Endodermal cell (in vitro differentiated cells): Measurements from ENCODE around the gene IARS1. TPM values are rescaled to one million over a fixed set of nuclear protein-coding genes. Genes with fewer than 3 reads are reported as not detected.

Source experiments
- DNase-seq: peaks from one replicate; pipeline ENCODE4 v3.0.0-alpha.2; 2017
- H3K27ac ChIP-seq: 2 replicates; pipeline ENCODE4 v1.5.1; 2013; ENCODE audit warnings: mild to moderate bottlenecking, low read depth, low read length, moderate library complexity
- H3K27me3 ChIP-seq: 2 replicates; pipeline ENCODE4 v1.6.1; 2013; ENCODE audit warnings: mild to moderate bottlenecking, low read length, moderate library complexity; ENCODE audit not compliant: insufficient read depth, control insufficient read depth, poor library complexity, severe bottlenecking
- H3K36me3 ChIP-seq: 2 replicates; pipeline ENCODE4 v1.7.0; 2013; ENCODE audit warnings: mild to moderate bottlenecking, low read length, moderate library complexity; ENCODE audit not compliant: control insufficient read depth, insufficient read depth
- H3K4me1 ChIP-seq: one replicate; pipeline ENCODE4 v1.7.0; 2013; ENCODE audit warnings: low read length; ENCODE audit not compliant: control insufficient read depth, insufficient read depth
- H3K4me3 ChIP-seq: 2 replicates; pipeline ENCODE4 v1.5.1; 2013; ENCODE audit warnings: mild to moderate bottlenecking, low read length, moderate library complexity
- H3K9ac ChIP-seq: 2 replicates; pipeline ENCODE4 v1.6.1; 2013; ENCODE audit warnings: mild to moderate bottlenecking, low read length, moderate library complexity; ENCODE audit not compliant: poor library complexity, severe bottlenecking; ENCODE audit errors: extremely low read depth
- H3K9me3 ChIP-seq: 2 replicates; pipeline ENCODE4 v1.6.1; 2013; ENCODE audit warnings: mild to moderate bottlenecking, low read length, moderate library complexity; ENCODE audit not compliant: control insufficient read depth
- H3K27ac Mint-ChIP-seq: 2 replicates; pipeline ENCODE4 v1.8.0; 2020; ENCODE audit warnings: mixed read lengths
- H3K27me3 Mint-ChIP-seq: 2 replicates; pipeline ENCODE4 v1.8.0; 2021; ENCODE audit warnings: mild to moderate bottlenecking, mixed read lengths; ENCODE audit not compliant: insufficient read depth
- H3K36me3 Mint-ChIP-seq: 2 replicates; pipeline ENCODE4 v1.8.0; 2020; ENCODE audit warnings: low read depth, mixed read lengths
- H3K4me1 Mint-ChIP-seq: 2 replicates; pipeline ENCODE4 v1.8.0; 2020; ENCODE audit warnings: mixed read lengths
- H3K4me3 Mint-ChIP-seq: 2 replicates; pipeline ENCODE4 v1.8.0; 2020; ENCODE audit warnings: mild to moderate bottlenecking, moderate library complexity, mixed read lengths
- H3K9me3 Mint-ChIP-seq: 2 replicates; pipeline ENCODE4 v1.8.0; 2020; ENCODE audit warnings: mild to moderate bottlenecking, mixed read lengths
- CTCF ChIP-seq: fragments of 200-600 bp; sonication (generic); conservative IDR thresholded peaks from 2 replicates; pipeline ENCODE4 v1.5.0; 2021; ENCODE audit warnings: antibody characterized with exemption, mild to moderate bottlenecking
- WGBS, 2 experiments: methylation state at CpG; one replicate each; pipeline versions ENCODE4 v1.1.5 to v1.1.7; 2013; ENCODE audit warnings: missing lambda C conversion rate in 2 of 2, mixed read lengths in 1 of 2; ENCODE audit not compliant: insufficient coverage in 1 of 2, insufficient read length in 1 of 2; 5-methylcytosine and 5-hydroxymethylcytosine counted together
- total RNA-seq, 2 donors: library from RNA; stranded (reverse); fragmentation: NEBNext Ultra II Directional in 1 of 2; extraction: Animal tissue kit (Norgen Biotek cat#: 25700) in 1 of 2; gene quantifications; 2 replicates in 1 of 2; 3 replicates in 1 of 2; pipeline ENCODE4 v1.2.1, GENCODE V29; 2021

The IARS1 gene
- total RNA-seq, 2 donors from 2014 or later, result 170 to 173 TPM

- Mint-ChIP-seq H3K9me3 (no peaks in the 10 kb centered on the region), H3K27ac (no peak overlapping the region), H3K36me3 (peaks cover 43% of the 10 kb centered on the region), H3K4me1 (peaks cover 17% of the 10 kb centered on the region), H3K4me3 (no peak overlapping the region), H3K27me3 (no peaks in the 10 kb centered on the region)
- no peak for DNase-seq
- Histone ChIP-seq H3K36me3 (peaks cover 53% of the 10 kb centered on the region), H3K27me3 (no peaks in the 10 kb centered on the region), H3K4me3 (no peak overlapping the region), H3K9me3 (no peaks in the 10 kb centered on the region), H3K4me1 (peaks cover 14% of the 10 kb centered on the region), H3K9ac (no peak overlapping the region), H3K27ac (no peak overlapping the region)
- TF ChIP-seq CTCF, result no peak
- WGBS, 2 experiments, result 100% methylated on average over 3 of the region's 3 CpGs; no CpG with 5 or more reads in 1 of the 2 experiments
Observed at GRCh38 chr9:92298036-92298435, 4.5 kb upstream of the IARS1 start.

GRCh38 chr9:92297611-92298010, 4.1 kb upstream of the IARS1 start:
- Mint-ChIP-seq H3K36me3 (peaks cover 39% of the 10 kb centered on the region), H3K9me3 (no peaks in the 10 kb centered on the region), H3K4me1 (peaks cover 20% of the 10 kb centered on the region), H3K27me3 (no peaks in the 10 kb centered on the region), H3K27ac (no peak overlapping the region), H3K4me3 (no peak overlapping the region)
- Histone ChIP-seq H3K27me3 (no peaks in the 10 kb centered on the region), H3K9me3 (no peaks in the 10 kb centered on the region), H3K36me3 (peaks cover 49% of the 10 kb centered on the region), H3K4me1 (peaks cover 14% of the 10 kb centered on the region), H3K27ac (no peak overlapping the region), H3K9ac (no peak overlapping the region), H3K4me3 (no peak overlapping the region)
- 95 to 96% methylated on average over 1 to 3 of the region's 3 CpGs for WGBS, 2 experiments
- no peak for DNase-seq
- no peak for TF ChIP-seq CTCF

GRCh38 chr9:92295827-92296258, 2.3 kb upstream of the IARS1 start:
- Histone ChIP-seq H3K4me1 (peaks cover 14% of the 10 kb centered on the region), H3K27ac (no peak overlapping the region), H3K9me3 (no peaks in the 10 kb centered on the region), H3K27me3 (no peaks in the 10 kb centered on the region), H3K4me3 (no peak overlapping the region), H3K36me3 (peaks cover 31% of the 10 kb centered on the region), H3K9ac (no peak overlapping the region)
- H3K9me3 Mint-ChIP-seq, result no peaks in the 10 kb centered on the region
- 88 to 89% methylated on average over 2 to 4 of the region's 4 CpGs for WGBS, 2 experiments
- no peaks in the 10 kb centered on the region for H3K27me3 Mint-ChIP-seq
- no peak overlapping the region for H3K4me3 Mint-ChIP-seq
- peak; percentile 50 for DNase-seq
- peaks cover 32% of the 10 kb centered on the region for H3K36me3 Mint-ChIP-seq
- peaks cover 37% of the 10 kb centered on the region for H3K4me1 Mint-ChIP-seq
- no peak for TF ChIP-seq CTCF
- peak overlapping the region; percentile 80 for H3K27ac Mint-ChIP-seq
